GM12878 (cell line): ENCODE data around the gene TMED6. TPM values are rescaled to one million over a fixed set of nuclear protein-coding genes. Genes with fewer than 3 reads are reported as not detected.

Experiments used
- ATF7 ChIP-seq: fragments of 450-650 bp; IDR thresholded peaks from 2 replicates; pipeline ENCODE4 v1.6.1; 2016; ENCODE audit warnings: low read depth, mild to moderate bottlenecking
- CREM ChIP-seq: IDR thresholded peaks from 2 replicates; pipeline ENCODE4 v1.6.1; 2014; ENCODE audit warnings: antibody characterized with exemption, low read depth
- HDGF ChIP-seq: fragments of 450-650 bp; IDR thresholded peaks from 2 replicates; pipeline ENCODE4 v1.6.1; 2016; ENCODE audit warnings: antibody characterized with exemption
- IKZF1 ChIP-seq: fragments of 450-650 bp; conservative IDR thresholded peaks from 2 replicates; pipeline ENCODE4 v1.6.1; 2017; ENCODE audit warnings: antibody characterized with exemption, mild to moderate bottlenecking
- IKZF2 ChIP-seq, 2 experiments: fragments of 450-650 bp; IDR thresholded peaks; 2 replicates each; pipeline ENCODE4 v1.6.1; 2017; ENCODE audit warnings: mild to moderate bottlenecking in 2 of 2, moderate library complexity in 2 of 2
- KLF5 ChIP-seq: fragments of 450-650 bp; IDR thresholded peaks from 2 replicates; pipeline ENCODE4 v1.6.1; 2014; ENCODE audit warnings: mild to moderate bottlenecking; ENCODE audit not compliant: partially characterized antibody
- RAD21 ChIP-seq: IDR thresholded peaks from 2 replicates; pipeline ENCODE4 v1.6.1; 2011; ENCODE audit warnings: mild to moderate bottlenecking, low read depth, low read length, moderate library complexity; ENCODE audit not compliant: insufficient read depth
- RB1 ChIP-seq: fragments of 450-650 bp; formaldehyde crosslinking; IDR thresholded peaks from 2 replicates; pipeline ENCODE4 v1.6.1; 2017; ENCODE audit warnings: mild to moderate bottlenecking, borderline replicate concordance
- RUNX3 ChIP-seq: IDR thresholded peaks from 2 replicates; pipeline ENCODE4 v1.6.1; 2012; ENCODE audit warnings: low read length, inconsistent platforms
- SMAD1 ChIP-seq: fragments of 450-650 bp; IDR thresholded peaks from 2 replicates; pipeline ENCODE4 v1.6.1; 2018; ENCODE audit warnings: mild to moderate bottlenecking, low read depth; ENCODE audit not compliant: partially characterized antibody
- SMC3 ChIP-seq: IDR thresholded peaks from 2 replicates; pipeline ENCODE4 v1.6.1; 2011; ENCODE audit warnings: low read length, improper control_type of control experiment, borderline replicate concordance
- YY1 ChIP-seq: IDR thresholded peaks from 2 replicates; pipeline ENCODE4 v1.6.1; 2011; ENCODE audit warnings: low read depth, mild to moderate bottlenecking, low read length
- ZNF622 ChIP-seq: fragments of 450-650 bp; IDR thresholded peaks from 2 replicates; pipeline ENCODE4 v1.6.1; 2017; ENCODE audit warnings: mild to moderate bottlenecking, inconsistent platforms
- polyA plus RNA-seq, 11 experiments: library from polyadenylated mRNA; depleted of rRNA in 4 of 11; unstranded in 6 of 11; stranded (reverse) in 5 of 11; fragments of >200 nt; fragmentation: Nextera tagmentation in 4 of 11; fragmentation: Illumina TruSeq in 1 of 11; extraction: Ambion mirVana in 4 of 11; extraction: Trizol in 1 of 11; gene quantifications; 1 replicate in 1 of 11; 2 replicates in 10 of 11; pipeline versions ENCODE4 v1.2.1 to v1.2.3, GENCODE V29; 2011 to 2016; ENCODE audit warnings: inconsistent platforms in 2 of 11, missing spikeins in 2 of 11, low read depth in 1 of 11
- total RNA-seq, 4 experiments: library from RNA; depleted of rRNA in 3 of 4; stranded (reverse); fragments of >200 nt in 3 of 4; fragmentation: Illumina TruSeq in 1 of 4; extraction: Trizol in 1 of 4; gene quantifications; 2 replicates each; pipeline versions ENCODE4 v1.2.1 to v1.2.3, GENCODE V29; 2013 to 2021
- TF ChIP-seq, protein P1 (sequence below): fragments of 450-650 bp; IDR thresholded peaks from 2 replicates; pipeline ENCODE4 v1.6.1; 2016; ENCODE audit warnings: mild to moderate bottlenecking, moderate library complexity, borderline replicate concordance
- TF ChIP-seq, protein P2 (sequence below): fragments of 450-650 bp; IDR thresholded peaks from 2 replicates; pipeline ENCODE4 v1.6.1; 2017; ENCODE audit warnings: low read depth, mild to moderate bottlenecking, moderate library complexity
- TF ChIP-seq, protein P3 (sequence below): fragments of 450-650 bp; IDR thresholded peaks from 2 replicates; pipeline ENCODE4 v1.6.1; 2018; ENCODE audit warnings: mild to moderate bottlenecking, low read depth, moderate library complexity; ENCODE audit not compliant: partially characterized antibody

TMED6 gene
- total and polyA plus RNA-seq, 10 of the 15 experiments (the other 5 are each of a cell fraction or from before 2014, with no cell fraction given) = 0.27 to 1.7 (median 0.78) TPM

DNA sequence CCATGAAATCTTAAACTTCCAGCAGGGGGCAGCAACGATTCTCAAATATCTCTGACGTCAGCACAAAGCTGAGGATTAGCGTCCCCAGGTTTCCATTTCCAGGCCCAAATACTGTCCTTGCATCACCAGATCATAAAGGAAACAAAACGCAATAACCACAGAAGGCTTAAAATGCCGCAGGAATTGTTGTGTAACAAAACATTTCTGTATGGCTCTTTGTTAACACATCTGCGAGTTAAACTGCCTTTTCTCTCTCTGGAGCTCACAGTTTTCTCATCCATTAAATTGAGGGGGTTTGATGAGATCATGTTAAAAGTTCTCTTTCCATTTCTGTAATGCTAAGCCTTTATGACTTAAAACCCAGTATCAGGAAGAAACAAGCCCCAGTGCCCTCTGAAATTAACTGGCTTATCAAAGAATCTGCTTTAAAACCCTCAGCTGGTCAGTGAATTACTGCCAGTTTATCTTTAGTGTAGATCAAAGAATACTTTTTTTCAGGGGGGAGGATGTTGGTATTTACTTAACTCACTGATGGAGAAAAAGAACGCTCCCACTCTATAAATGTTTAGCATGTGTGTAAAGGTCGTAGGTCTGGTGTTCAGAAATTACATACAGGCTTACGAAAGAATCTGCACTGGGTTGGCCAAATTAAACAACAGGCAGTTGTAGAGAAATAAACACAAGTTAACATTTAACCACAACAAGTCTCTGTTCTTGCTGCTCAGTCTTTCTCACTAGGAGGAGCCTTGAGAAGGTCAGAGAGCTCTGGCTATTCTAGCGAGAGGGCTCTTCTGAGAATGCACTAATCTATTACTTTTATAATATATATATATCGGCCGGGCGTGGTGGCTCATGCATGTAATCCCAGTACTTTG lies 44.8 kb upstream of the TMED6 start (continued):
- TF ChIP-seq, protein P1, sequence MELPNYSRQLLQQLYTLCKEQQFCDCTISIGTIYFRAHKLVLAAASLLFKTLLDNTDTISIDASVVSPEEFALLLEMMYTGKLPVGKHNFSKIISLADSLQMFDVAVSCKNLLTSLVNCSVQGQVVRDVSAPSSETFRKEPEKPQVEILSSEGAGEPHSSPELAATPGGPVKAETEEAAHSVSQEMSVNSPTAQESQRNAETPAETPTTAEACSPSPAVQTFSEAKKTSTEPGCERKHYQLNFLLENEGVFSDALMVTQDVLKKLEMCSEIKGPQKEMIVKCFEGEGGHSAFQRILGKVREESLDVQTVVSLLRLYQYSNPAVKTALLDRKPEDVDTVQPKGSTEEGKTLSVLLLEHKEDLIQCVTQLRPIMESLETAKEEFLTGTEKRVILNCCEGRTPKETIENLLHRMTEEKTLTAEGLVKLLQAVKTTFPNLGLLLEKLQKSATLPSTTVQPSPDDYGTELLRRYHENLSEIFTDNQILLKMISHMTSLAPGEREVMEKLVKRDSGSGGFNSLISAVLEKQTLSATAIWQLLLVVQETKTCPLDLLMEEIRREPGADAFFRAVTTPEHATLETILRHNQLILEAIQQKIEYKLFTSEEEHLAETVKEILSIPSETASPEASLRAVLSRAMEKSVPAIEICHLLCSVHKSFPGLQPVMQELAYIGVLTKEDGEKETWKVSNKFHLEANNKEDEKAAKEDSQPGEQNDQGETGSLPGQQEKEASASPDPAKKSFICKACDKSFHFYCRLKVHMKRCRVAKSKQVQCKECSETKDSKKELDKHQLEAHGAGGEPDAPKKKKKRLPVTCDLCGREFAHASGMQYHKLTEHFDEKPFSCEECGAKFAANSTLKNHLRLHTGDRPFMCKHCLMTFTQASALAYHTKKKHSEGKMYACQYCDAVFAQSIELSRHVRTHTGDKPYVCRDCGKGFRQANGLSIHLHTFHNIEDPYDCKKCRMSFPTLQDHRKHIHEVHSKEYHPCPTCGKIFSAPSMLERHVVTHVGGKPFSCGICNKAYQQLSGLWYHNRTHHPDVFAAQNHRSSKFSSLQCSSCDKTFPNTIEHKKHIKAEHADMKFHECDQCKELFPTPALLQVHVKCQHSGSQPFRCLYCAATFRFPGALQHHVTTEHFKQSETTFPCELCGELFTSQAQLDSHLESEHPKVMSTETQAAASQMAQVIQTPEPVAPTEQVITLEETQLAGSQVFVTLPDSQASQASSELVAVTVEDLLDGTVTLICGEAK = peak; percentile 26; the same call in 1 of the 2 replicates
- peak; percentile 73 for TF ChIP-seq RAD21
- TF ChIP-seq HDGF = no peak
- TF ChIP-seq IKZF1 = peak; percentile 70
- peak; percentile 72; the same call in 1 of the 2 replicates for TF ChIP-seq SMC3
- no peak for TF ChIP-seq ZNF622
- TF ChIP-seq IKZF2 (IDR thresholded peaks at IDR 0.05) = peak; percentile 62 to 65; a peak in 3 of 4 replicates
- peak; percentile 46; the same call in 1 of the 2 replicates for TF ChIP-seq RUNX3
- peak; percentile 88 for TF ChIP-seq CREM
- TF ChIP-seq ATF7 = peak; percentile 94
- TF ChIP-seq KLF5 = no peak
- TF ChIP-seq, protein P2, sequence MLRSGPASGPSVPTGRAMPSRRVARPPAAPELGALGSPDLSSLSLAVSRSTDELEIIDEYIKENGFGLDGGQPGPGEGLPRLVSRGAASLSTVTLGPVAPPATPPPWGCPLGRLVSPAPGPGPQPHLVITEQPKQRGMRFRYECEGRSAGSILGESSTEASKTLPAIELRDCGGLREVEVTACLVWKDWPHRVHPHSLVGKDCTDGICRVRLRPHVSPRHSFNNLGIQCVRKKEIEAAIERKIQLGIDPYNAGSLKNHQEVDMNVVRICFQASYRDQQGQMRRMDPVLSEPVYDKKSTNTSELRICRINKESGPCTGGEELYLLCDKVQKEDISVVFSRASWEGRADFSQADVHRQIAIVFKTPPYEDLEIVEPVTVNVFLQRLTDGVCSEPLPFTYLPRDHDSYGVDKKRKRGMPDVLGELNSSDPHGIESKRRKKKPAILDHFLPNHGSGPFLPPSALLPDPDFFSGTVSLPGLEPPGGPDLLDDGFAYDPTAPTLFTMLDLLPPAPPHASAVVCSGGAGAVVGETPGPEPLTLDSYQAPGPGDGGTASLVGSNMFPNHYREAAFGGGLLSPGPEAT = peak; percentile 52; the same call in 1 of the 2 replicates
- TF ChIP-seq YY1 = peak; percentile 41; the same call in 1 of the 2 replicates
- no peak for TF ChIP-seq SMAD1
- TF ChIP-seq, protein P3, sequence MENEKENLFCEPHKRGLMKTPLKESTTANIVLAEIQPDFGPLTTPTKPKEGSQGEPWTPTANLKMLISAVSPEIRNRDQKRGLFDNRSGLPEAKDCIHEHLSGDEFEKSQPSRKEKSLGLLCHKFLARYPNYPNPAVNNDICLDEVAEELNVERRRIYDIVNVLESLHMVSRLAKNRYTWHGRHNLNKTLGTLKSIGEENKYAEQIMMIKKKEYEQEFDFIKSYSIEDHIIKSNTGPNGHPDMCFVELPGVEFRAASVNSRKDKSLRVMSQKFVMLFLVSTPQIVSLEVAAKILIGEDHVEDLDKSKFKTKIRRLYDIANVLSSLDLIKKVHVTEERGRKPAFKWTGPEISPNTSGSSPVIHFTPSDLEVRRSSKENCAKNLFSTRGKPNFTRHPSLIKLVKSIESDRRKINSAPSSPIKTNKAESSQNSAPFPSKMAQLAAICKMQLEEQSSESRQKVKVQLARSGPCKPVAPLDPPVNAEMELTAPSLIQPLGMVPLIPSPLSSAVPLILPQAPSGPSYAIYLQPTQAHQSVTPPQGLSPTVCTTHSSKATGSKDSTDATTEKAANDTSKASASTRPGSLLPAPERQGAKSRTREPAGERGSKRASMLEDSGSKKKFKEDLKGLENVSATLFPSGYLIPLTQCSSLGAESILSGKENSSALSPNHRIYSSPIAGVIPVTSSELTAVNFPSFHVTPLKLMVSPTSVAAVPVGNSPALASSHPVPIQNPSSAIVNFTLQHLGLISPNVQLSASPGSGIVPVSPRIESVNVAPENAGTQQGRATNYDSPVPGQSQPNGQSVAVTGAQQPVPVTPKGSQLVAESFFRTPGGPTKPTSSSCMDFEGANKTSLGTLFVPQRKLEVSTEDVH = peak; percentile 16
- TF ChIP-seq RB1 = no peak
